CD4-positive, alpha-beta T cell treated with Interleukin-1 beta for 1 hour (primary cell): ENCODE results near the gene PIK3AP1.
"Not testable (repeated sequence)": the region's sequence is repeated elsewhere in the genome, so short reads cannot be mapped to it uniquely, and the experiment has no call there.

Source experiments
- DNase-seq, 2 donors: peaks; one replicate each; pipeline ENCODE4 v3.0.0-alpha.2; 2020 to 2022

Gene PIK3AP1

DNA sequence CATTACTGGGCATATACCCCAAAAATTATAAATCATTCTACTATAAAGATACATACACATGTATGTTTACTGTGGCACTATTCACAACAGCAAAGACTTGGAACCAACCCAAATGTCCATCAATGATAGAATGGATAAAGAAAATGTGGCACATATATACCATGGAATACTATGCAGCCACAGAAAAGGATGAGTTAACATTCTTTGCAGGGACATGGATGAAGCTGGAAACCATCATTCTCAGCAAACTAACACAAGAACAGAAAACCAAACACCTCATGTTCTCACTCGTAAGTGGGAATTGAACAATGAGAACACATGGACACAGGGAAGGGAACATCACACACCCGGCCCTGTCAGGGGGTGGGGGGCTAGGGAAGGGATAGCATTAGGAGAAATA, 145.8 kb downstream of the PIK3AP1 start:
- not testable (repeated sequence) for DNase-seq

DNA sequence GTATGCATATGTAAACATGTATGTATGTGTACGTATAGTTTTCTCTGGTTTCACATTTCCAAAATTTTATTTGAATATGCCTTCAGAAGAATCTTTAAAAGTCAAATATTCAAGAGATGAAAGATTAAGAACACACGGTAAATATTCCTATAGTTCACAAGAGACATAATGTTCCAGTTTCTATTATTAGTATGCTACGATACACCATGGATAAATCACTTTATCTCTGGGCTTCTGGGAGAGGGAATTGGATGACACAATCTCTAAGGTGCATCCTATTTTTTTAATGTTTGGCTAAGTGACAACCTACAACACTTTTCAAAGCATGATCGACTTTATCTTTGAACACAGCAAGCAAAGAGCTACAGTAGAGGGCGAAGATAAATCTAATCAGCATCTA, 147.3 kb downstream of the PIK3AP1 start:
- DNase-seq = no peak

DNA sequence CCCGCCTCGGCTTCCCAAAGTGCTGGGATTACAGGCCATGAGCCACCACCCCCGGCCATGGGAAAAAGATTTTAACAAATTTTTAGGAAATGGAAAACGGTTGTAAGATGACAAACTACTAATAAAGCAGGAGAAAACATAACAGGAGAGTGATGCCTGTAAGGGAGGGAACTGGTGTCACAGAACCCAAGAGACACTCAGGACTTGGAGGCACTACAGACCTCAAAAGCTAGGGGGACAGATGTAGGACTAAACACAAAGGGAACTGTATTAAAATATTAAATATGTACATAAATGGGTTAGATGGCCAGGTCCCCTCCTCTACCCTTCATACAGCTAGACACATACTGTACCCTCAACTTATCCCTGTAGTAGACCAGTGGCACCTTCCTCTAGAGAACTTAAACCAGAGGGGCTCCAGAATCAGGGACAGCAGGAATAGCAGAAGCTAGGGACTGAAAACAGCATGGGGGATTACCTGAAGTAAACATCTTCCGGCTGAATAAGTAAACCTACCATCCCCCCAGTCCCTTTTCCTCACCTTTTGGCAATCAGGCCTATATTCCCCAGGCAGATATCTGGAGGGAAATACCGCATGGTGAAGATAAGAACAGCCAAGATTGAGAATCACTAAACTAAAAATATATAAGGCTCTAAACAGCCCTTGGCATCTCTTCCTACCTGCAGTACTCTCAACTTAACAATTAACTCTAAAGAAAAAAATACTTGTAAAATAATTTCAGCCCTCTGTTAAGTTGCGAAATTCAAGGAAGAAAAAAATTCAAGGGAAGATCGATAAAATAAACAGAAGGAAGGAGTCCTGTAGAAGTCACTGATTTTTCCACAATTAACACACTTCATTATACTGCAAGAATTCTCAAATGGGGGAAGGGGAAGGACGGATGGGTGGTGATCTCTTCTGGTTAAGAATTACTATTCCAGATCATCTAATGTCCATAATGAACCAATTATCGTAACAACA, 149.0 kb downstream of the PIK3AP1 start:
- DNase-seq = no peak

DNA sequence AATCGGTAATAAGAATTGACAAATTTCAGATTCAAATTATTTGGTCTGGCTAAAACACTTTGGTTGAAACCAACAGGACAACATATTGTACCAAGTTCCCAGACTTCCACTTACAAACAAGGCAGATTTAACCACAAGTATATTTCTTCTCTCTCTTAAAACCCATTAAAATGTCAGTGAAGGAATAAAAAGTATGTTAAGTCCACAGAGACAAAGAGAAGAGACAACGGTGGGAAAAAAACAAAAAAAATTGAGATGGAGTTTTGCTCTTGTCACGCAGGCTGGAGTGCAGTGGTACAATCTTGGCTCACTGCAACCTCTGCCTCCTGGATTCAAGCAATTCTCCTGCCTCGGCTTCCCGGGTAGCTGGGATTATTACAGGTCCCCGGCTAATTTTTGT, 149.8 kb downstream of the PIK3AP1 start:
- no peak for DNase-seq

DNA sequence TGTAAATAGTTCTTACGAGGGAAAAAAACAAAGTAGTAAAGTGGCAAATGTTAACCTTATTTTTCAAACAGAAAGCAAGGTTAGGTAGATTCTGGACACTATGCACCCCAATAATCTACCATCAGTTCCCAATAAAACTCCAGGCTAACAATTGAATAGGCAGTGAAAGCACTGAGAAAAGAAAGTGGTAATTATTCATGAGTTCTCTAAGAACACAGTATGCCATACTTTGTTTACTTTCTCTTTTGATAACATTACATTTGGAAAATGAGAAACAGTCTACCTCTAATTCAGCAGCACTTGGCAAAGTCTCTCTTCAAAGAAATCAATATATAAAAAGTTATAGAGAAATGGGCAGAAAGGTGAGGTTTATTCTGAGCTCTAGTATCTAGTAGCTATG, 151.9 kb downstream of the PIK3AP1 start:
- DNase-seq = no peak

DNA sequence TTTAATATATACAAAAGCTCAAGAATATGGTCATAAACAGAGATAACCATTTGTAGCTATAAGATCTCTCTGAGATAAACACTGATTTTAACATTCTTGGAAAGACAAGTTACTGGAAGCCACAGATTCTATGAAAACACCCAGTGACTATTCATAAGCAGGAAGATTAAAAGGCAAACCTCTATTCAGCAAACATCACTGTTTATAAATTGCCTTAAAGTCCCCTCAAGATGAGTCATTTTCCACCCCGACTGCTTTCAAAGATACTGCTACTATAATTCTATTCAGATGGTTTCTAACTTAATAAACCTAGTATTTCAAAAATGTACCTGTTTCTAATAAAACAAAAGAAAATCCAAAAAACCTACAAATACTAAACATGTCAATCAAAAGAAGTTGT, 154.5 kb downstream of the PIK3AP1 start:
- no peak for DNase-seq

DNA sequence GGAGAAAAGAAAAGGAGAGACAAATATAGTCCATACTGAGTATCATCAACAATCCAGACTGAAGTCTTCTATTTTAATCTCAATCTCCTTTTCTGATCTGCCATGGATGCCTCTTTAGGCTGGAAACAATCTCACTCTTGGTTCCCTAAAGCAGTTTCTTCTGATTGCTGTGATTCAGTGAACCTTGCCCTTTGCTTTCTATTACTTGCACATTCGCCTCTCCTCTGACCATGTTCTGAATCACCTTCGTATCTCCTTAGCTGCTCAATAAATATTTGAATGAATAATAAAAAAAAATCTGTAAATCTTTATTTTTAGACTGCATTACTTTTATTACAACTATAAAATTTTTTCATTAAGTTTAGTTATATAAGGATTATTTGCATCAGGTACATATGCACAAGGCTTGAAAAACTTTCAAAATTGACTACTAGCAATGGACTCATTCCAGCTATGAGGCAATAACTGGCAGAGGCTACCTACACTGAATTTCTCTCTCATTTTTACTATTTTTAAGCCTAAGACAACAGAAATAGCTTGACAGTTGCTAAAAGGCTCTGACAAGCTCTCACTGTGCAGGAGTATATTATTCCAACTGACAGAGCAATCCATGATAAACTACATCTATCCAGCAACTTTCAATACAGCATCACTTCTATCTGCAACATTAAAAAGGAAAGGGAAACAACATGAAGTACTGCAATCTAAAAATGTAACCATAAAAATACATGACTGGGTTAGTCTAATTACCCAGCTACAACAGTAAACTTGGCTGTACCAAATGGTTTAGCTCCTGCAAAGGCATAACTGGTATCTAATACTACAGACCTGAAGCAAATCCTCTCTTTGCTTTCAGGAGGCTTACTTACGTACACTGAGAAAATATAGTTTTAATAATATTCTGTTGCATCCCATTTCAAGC, 159.1 kb downstream of the PIK3AP1 start:
- DNase-seq = no peak

DNA sequence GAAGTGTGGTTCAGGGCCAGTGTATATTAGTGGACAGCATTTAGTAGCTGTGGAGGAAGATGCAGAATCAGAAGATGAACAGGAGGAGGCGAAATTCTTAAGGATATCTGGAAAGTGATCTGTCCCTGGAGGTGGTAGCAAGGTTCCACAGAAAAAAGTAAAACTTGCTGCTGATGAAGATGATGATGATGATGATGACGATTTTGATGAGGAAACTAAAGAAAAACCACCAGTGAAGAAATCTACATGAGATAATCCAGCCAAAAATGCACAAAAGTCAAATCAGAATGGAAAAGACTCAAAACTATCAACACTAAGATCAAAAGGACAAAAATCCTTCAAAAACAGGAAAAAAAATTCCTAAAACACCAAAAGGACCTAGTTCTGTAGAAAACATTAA, 159.8 kb downstream of the PIK3AP1 start:
- no peak for DNase-seq

DNA sequence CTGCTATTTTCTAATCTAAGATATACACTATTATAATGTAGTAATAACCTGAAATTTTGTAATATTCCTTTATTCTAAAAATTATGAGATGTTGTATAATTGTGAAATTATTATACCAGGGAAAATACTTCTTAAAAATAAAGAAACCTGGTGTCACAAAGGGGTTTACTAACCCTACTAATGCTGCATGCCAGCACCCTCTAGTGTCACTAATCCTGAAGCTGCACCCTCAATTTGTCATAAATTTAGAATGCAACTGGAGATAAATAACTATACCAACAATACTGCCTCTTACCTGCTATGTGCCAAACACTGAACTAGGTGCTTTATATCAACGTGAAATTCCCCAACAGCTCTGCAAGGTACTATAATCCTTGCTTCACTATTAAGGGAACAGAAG, 164.3 kb downstream of the PIK3AP1 start:
- no peak for DNase-seq

DNA sequence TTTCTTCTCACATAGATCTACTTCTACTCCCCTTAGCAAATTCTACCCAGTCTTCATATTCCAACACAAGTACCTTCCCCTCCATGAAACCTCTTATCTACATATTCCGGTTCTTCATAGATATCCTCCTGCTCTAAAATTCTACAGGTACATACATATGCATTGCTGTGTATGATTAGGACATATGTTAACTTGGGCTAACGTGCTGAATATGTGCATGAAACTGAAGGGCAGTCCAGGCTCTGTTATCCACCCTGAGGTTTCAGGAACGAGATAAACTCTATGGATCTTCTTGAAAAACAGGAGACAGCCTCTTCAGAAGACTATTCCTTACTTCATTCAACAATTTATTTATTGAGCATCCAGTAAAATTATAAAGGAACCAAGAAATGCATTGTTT, 165.0 kb downstream of the PIK3AP1 start:
- no peak for DNase-seq

DNA sequence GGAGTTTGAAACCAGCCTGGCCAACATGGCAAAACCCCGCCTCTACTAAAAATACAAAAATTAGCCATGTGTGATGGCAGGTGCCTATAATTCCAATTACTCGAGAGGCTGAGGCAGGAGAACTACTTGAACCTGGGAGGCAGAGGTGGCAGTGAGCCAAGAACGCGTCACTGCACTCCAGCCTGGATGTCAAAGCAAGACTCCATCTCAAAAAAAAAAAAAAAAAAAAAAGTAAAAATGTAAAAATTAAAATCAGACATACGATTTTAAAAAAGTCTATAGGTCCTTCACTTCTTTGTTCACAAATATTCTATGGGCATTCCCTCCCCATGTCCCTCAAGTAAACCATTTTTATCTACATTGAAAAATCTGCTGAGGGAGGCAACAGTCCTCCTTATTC, 171.7 kb downstream of the PIK3AP1 start:
- DNase-seq = no peak

DNA sequence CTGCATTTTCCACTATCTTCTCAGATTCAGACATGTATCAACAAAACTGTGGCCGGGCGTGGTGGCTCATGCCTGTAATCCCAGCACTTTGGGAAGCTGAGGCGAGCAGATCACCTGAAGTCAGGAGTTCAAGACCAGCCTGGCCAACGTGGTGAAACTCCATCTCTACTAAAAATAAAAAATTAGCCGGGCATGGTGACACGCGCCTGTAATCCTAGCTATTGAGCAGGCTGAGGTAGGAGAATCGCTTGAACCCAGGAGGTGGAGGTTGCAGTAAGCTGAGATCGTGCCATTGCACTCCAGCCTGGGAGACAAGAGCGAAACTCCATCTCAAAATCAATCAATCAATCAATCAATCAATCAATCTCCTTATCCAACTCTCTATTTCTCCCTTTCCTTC, 174.8 kb downstream of the PIK3AP1 start:
- DNase-seq = not testable (repeated sequence)
